ENCODE results near the gene PPP2R3B.

- TF ChIP-seq CTCF (IDR thresholded peaks at IDR 0.05; ENCODE audit: poor library complexity, severe bottlenecking) (no peak), EP300 (conservative IDR thresholded peaks at IDR 0.05; ENCODE audit: poor library complexity, severe bottlenecking) (no peak), MXI1 (conservative IDR thresholded peaks at IDR 0.05; ENCODE audit: poor library complexity, severe bottlenecking) (no peak), SMC3 (conservative IDR thresholded peaks at IDR 0.05; ENCODE audit: poor library complexity) (no peak), EZH2 (IDR thresholded peaks at IDR 0.05; ENCODE audit: borderline replicate concordance, insufficient read depth, low read length, poor library complexity, severe bottlenecking) (no peak), POLR2AphosphoS5 (IDR thresholded peaks at IDR 0.05) (no peak)
Observed at GRCh38 chrX:392575-392846, 5.8 kb upstream of the PPP2R3B start.

All from neural cell (in vitro differentiated cells).